Measurements from ENCODE around the gene APOL6. TPM values are rescaled to one million over a fixed set of nuclear protein-coding genes. Genes with fewer than 3 reads are reported as not detected.

Gene APOL6
- total RNA-seq, 4 donors from 2014 or later, result 4.6 to 39.7 (median 27.5) TPM

DNA sequence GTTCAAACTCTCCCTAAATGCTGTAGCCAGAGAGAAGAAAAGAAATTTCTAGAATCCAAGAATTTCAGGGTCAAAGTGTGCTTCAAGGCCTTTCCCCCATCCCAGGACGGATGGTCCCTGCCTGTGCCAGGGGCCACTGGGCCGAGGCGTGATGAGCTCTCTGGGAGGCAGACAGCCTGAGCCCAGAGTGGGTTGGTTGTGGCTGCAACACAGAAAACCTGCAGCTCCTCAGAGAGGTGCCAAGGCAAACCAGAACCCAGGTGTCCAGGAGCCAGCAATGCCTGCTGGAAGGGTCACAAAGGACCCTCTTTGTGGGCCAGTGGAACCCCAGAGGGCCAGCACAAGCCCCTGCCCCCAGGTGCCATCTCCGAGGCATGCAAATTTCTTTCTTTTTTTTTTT is 2.6 kb upstream of the APOL6 start:
- TF ChIP-seq POLR2A (IDR thresholded peaks at IDR 0.05) (no peak), EP300 (IDR thresholded peaks at IDR 0.05; ENCODE audit: low read depth) (no peak), POLR2AphosphoS5 (IDR thresholded peaks at IDR 0.05) (no peak)
- TF ChIP-seq, protein P1, sequence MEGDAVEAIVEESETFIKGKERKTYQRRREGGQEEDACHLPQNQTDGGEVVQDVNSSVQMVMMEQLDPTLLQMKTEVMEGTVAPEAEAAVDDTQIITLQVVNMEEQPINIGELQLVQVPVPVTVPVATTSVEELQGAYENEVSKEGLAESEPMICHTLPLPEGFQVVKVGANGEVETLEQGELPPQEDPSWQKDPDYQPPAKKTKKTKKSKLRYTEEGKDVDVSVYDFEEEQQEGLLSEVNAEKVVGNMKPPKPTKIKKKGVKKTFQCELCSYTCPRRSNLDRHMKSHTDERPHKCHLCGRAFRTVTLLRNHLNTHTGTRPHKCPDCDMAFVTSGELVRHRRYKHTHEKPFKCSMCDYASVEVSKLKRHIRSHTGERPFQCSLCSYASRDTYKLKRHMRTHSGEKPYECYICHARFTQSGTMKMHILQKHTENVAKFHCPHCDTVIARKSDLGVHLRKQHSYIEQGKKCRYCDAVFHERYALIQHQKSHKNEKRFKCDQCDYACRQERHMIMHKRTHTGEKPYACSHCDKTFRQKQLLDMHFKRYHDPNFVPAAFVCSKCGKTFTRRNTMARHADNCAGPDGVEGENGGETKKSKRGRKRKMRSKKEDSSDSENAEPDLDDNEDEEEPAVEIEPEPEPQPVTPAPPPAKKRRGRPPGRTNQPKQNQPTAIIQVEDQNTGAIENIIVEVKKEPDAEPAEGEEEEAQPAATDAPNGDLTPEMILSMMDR (IDR thresholded peaks at IDR 0.05), result no peak
- intact Hi-C loops (cut with DNase I; ENCODE audit: low total_unique reads), result no loop called here
- no peak overlapping the region for H3K27ac ChIP-seq
- no peaks in the 10 kb centered on the region for H3K36me3 ChIP-seq
- DNase-seq, result no peak
- WGBS, 2 donors (ENCODE audit: low coverage in 1 of 2), result 83 to 94% methylated on average over 1 to 2 of the region's 4 CpGs
- H3K4me3 ChIP-seq, result no peak overlapping the region
- no peaks in the 10 kb centered on the region for H3K9me3 ChIP-seq
- in situ Hi-C loops (cut with MboI; ENCODE audit: low pct_ligation_motif_present in 1 of 4, low pct_unique_long_range_greater_than_20kb in 1 of 4, low sequenced_read_pairs in 3 of 4), result loop anchor here in 2 of 4 donors (25.0 kb wide), 2 partner anchors 267 to 467 kb away; no protein-coding TSS in a partner anchor
- peaks cover 16 to 40% (median 24%) of the 10 kb centered on the region in 4 donors for H3K4me1 ChIP-seq
- no peaks in the 10 kb centered on the region for H3K27me3 ChIP-seq

DNA sequence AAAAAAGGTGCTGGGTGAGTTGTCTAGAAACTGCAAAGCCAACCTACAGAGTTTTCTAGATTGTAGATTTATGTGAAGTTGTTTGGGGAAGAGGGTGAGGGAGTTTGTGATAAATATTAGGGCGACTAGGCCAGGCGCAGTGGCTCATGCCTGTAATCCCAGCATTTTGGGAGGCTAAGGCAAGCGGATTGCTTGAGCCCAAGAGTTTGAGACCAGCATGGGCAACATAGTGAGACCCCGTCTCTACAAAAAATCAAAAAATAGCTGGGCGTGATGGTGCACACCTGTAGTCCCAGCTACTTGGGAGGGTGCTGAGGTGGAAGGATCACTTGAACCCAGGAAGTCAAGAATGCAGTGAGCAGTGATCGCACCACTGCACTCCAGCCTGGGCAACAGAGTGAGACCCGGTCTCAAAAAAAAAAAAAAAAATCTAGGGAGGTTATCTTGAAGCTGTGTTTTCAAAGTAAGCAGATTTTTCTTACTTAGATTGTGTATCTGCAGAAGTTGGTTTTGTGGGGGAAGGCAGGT is 844 bp downstream of the APOL6 start:
- WGBS, 2 donors (ENCODE audit: low coverage in 1 of 2), result 14 to 17% methylated on average over 6 to 7 of the region's 7 CpGs
- TF ChIP-seq, protein P1 (IDR thresholded peaks at IDR 0.05), result no peak
- TF ChIP-seq POLR2A (IDR thresholded peaks at IDR 0.05) (no peak), POLR2AphosphoS5 (IDR thresholded peaks at IDR 0.05) (no peak), EP300 (IDR thresholded peaks at IDR 0.05; ENCODE audit: low read depth) (no peak)
- Histone ChIP-seq H3K36me3 (no peaks in the 10 kb centered on the region), H3K27me3 (no peaks in the 10 kb centered on the region), H3K27ac (peak overlapping the region; percentile 90 to 94 (median 93)), H3K4me1 (peaks cover 16 to 37% (median 21%) of the 10 kb centered on the region in 4 donors), H3K9me3 (no peaks in the 10 kb centered on the region), H3K4me3 (peak overlapping the region; percentile 62 to 68 (median 66))
- in situ Hi-C loops (cut with MboI; ENCODE audit: low pct_ligation_motif_present in 1 of 4, low pct_unique_long_range_greater_than_20kb in 1 of 4, low sequenced_read_pairs in 3 of 4) (loop anchor here in 2 of 4 donors (25.0 kb wide), 2 partner anchors 263 to 463 kb away; no protein-coding TSS in a partner anchor), intact Hi-C loops (cut with DNase I; ENCODE audit: low total_unique reads) (no loop called here)
- no peak for DNase-seq

DNA sequence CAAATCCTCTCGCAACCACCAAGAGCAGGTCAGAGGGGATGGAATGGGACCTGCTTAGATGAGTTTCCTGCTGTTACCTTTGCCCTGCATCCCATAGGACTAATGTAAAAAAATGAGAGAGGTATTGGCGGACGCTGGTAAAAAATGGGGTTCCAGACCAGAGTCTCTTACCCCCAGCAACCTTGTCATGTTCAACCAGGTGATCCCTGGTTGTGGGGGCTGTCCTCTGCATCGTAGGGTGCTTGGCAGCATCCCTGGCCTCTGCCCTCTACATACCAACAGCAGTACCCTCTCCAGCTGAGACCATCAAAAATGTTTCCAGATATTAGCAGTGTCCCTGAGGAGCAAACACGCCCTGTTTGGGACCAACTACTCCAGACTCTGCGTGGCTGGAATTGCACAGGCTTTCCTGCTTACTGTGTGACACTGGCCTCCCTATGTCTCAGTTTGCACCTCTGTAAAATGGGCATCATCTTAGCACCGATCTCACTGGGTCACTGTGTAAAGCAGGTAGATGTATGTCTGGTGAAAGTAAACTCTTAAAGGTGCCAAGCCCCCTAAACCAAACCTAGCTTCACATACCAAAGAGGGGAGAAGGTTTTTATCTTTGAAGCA is 1.5 kb downstream of the APOL6 start:
- Histone ChIP-seq H3K27ac (peak overlapping the region; percentile 90 to 94 (median 93)), H3K36me3 (no peaks in the 10 kb centered on the region), H3K4me1 (peaks cover 16 to 39% (median 21%) of the 10 kb centered on the region in 4 donors), H3K27me3 (no peaks in the 10 kb centered on the region), H3K9me3 (no peaks in the 10 kb centered on the region), H3K4me3 (peak overlapping the region in 3 of 4 donors; percentile 62 to 68 (median 64))
- in situ Hi-C loops (cut with MboI; ENCODE audit: low pct_ligation_motif_present in 1 of 4, low pct_unique_long_range_greater_than_20kb in 1 of 4, low sequenced_read_pairs in 3 of 4), result loop anchor here in 2 of 4 donors (25.0 kb wide), 2 partner anchors 263 to 463 kb away; no protein-coding TSS in a partner anchor
- intact Hi-C loops (cut with DNase I; ENCODE audit: low total_unique reads), result no loop called here
- no peak for TF ChIP-seq EP300 (IDR thresholded peaks at IDR 0.05; ENCODE audit: low read depth)
- TF ChIP-seq, protein P1 (IDR thresholded peaks at IDR 0.05), result no peak
- no peak for TF ChIP-seq POLR2AphosphoS5 (IDR thresholded peaks at IDR 0.05)
- TF ChIP-seq POLR2A (IDR thresholded peaks at IDR 0.05), result no peak
- WGBS, 2 donors (ENCODE audit: low coverage in 1 of 2), result 59 to 65% methylated on average over 3 to 7 of the region's 7 CpGs
- no peak for DNase-seq

DNA sequence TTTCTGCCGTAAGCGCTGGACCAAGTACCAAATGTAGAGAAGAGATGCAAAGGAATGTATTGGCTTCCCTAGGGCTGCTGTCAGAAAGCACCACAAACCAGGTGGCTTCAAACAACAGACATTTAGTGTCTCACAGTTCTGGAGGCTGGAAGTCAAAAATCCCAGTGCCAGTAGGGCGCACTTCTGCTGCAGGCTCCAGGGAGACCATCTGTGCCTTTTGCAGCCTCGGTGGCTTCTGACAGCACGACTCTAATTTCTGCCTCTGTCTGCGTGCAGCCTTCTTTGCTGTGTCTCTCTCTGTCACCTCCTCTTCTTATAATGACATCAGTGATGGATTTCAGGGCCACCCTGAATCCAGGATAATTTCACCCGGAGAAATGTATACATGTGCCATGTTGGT is 2.8 kb downstream of the APOL6 start:
- Histone ChIP-seq H3K4me1 (peaks cover 16 to 39% (median 21%) of the 10 kb centered on the region in 4 donors), H3K27ac (no peak overlapping the region), H3K27me3 (no peaks in the 10 kb centered on the region), H3K36me3 (peaks cover 0 to 2% (median 0%) of the 10 kb centered on the region in 4 donors), H3K4me3 (no peak overlapping the region), H3K9me3 (no peaks in the 10 kb centered on the region)
- in situ Hi-C loops (cut with MboI; ENCODE audit: low pct_ligation_motif_present in 1 of 4, low pct_unique_long_range_greater_than_20kb in 1 of 4, low sequenced_read_pairs in 3 of 4), result no loop called here
- intact Hi-C loops (cut with DNase I; ENCODE audit: low total_unique reads), result no loop called here
- TF ChIP-seq POLR2A (IDR thresholded peaks at IDR 0.05) (no peak), EP300 (IDR thresholded peaks at IDR 0.05; ENCODE audit: low read depth) (no peak), POLR2AphosphoS5 (IDR thresholded peaks at IDR 0.05) (no peak)
- TF ChIP-seq, protein P1 (IDR thresholded peaks at IDR 0.05), result no peak
- 95 to 100% methylated on average over 5 to 7 of the region's 7 CpGs for WGBS, 2 donors (ENCODE audit: low coverage in 1 of 2)
- DNase-seq, result no peak
